Caco-2 (cell line): Measurements from ENCODE around the gene IPP. TPM values are rescaled to one million over a fixed set of nuclear protein-coding genes. Genes with fewer than 3 reads are reported as not detected.

Source experiments
- BruUV-seq: library from RNA; stranded (reverse); fragments of 400-500 nt; replicated peaks from 2 replicates; lab custom pipeline; 2021; lab: Mats Ljungman, UMichigan
- CTCF ChIA-PET: fragments of 300-600 bp; sonication (Branson Sonifier 250); formaldehyde crosslinking; loops from one replicate; lab custom pipeline; 2022; ENCODE audit warnings: antibody characterized with exemption; lab: Charles Lee
- POLR2A ChIA-PET: fragments of 300-600 bp; sonication (Branson Sonifier 250); formaldehyde crosslinking; loops from one replicate; lab custom pipeline; 2022; ENCODE audit warnings: antibody characterized with exemption; lab: Charles Lee
- DNase-seq, 2 experiments: peaks; one replicate each; pipeline versions ENCODE4 v3.0.0 to v3.0.0-alpha.2; 2020 to 2022
- H3K27me3 ChIP-seq: replicated peaks from 2 replicates; pipeline ENCODE4 v1.6.0; 2011; ENCODE audit warnings: low read length; ENCODE audit not compliant: control insufficient read depth, insufficient read depth
- H3K36me3 ChIP-seq: 2 replicates; pipeline ENCODE4 v1.5.1; 2011; ENCODE audit warnings: low read length; ENCODE audit not compliant: control insufficient read depth, insufficient read depth
- H3K4me1 ChIP-seq: fragments of 250-450 bp; sonication (Bioruptor Pico); 2 replicates; pipeline ENCODE4 v1.5.1; 2020; ENCODE audit warnings: mild to moderate bottlenecking
- H3K4me3 ChIP-seq: 2 replicates; pipeline ENCODE4 v1.5.1; 2011; ENCODE audit warnings: low read depth, mild to moderate bottlenecking, control low read depth, low read length
- H3K9me3 ChIP-seq: fragments of 250-450 bp; sonication (Bioruptor Pico); 2 replicates; pipeline ENCODE4 v1.5.1; 2020; ENCODE audit warnings: mild to moderate bottlenecking, moderate library complexity
- H3K27ac Mint-ChIP-seq: one replicate; pipeline ENCODE4 v1.8.0; 2022; ENCODE audit warnings: mixed read lengths; ENCODE audit not compliant: unreplicated experiment
- H3K27me3 Mint-ChIP-seq: one replicate; pipeline ENCODE4 v1.8.0; 2022; ENCODE audit warnings: mixed read lengths; ENCODE audit not compliant: insufficient read depth, unreplicated experiment
- H3K36me3 Mint-ChIP-seq: one replicate; pipeline ENCODE4 v1.8.0; 2022; ENCODE audit warnings: mild to moderate bottlenecking, mixed read lengths; ENCODE audit not compliant: insufficient read depth, unreplicated experiment
- H3K4me1 Mint-ChIP-seq: one replicate; pipeline ENCODE4 v1.8.0; 2022; ENCODE audit warnings: low read depth, mixed read lengths; ENCODE audit not compliant: unreplicated experiment
- H3K4me3 Mint-ChIP-seq: one replicate; pipeline ENCODE4 v1.8.0; 2022; ENCODE audit warnings: mild to moderate bottlenecking, moderate library complexity, mixed read lengths; ENCODE audit not compliant: unreplicated experiment
- H3K9me3 Mint-ChIP-seq: one replicate; pipeline ENCODE4 v1.8.0; 2022; ENCODE audit warnings: mixed read lengths; ENCODE audit not compliant: unreplicated experiment
- intact Hi-C: fragments of 100-400 bp; cut with micrococcal nuclease; formaldehyde crosslinking; loops from one replicate; pipeline ENCODE4 v1.10.0; 2022; ENCODE audit not compliant: unreplicated experiment
- total RNA-seq: library from RNA; stranded (reverse); gene quantifications from 2 replicates; pipeline ENCODE4 v1.2.3, GENCODE V29; 2022
- TF ChIP-seq, protein P1 (sequence below), 2 experiments: fragments of 200-600 bp in 1 of 2; IDR thresholded peaks; 1 replicate in 1 of 2; 2 replicates in 1 of 2; pipeline versions ENCODE4 v1.5.1 to v1.8.0; 2011 to 2022; ENCODE audit warnings: antibody characterized with exemption in 1 of 2, control low read depth in 1 of 2, inconsistent platforms in 1 of 2, low read depth in 1 of 2, low read length in 1 of 2, mild to moderate bottlenecking in 1 of 2, moderate library complexity in 1 of 2; ENCODE audit not compliant: insufficient read depth in 1 of 2, severe bottlenecking in 1 of 2, unreplicated experiment in 1 of 2

IPP gene
- total RNA-seq, 1 experiment from 2014 or later, result 7.6 TPM

DNA sequence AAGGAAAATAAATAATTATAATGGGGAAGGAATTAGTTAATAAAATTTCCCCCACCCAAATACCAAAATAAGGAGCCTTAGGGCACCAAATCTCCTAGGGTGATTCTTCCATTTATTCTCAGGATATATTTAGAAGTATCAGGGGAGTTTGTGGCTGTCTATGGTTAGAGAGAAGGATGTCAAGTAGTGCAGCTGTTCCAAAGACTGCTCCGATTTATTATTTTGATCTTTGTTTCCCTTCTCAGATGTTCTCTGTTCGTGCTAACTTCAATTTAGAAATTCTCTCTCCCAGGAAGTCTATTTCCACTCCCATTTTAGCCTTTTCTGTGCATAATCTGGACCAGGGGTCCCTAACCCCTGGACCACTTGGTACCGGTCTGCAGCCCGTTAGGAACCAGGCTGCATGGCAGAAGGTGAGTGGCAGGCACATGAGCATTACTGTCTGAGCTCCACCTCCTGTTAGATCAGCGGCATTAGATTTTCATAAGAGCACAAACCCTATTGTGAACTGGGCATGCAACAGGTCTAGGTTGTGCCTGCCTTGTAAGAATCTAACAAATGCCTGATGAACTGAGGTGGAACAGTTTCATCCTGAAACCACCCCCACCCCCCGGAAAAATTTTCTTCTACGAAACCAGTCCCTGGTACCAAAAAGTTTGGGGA is 43.6 kb upstream of the IPP start:
- no peaks in the 10 kb centered on the region for H3K36me3 Mint-ChIP-seq
- H3K4me3 Mint-ChIP-seq, result no peak overlapping the region
- H3K36me3 ChIP-seq, result no peaks in the 10 kb centered on the region
- H3K4me3 ChIP-seq, result no peak overlapping the region
- DNase-seq, result no peak
- H3K27me3 Mint-ChIP-seq, result no peaks in the 10 kb centered on the region
- POLR2A ChIA-PET, result interaction anchor here (0.6 kb wide), 1 partner anchor 10 kb away, joined by 4 read pairs; the partner anchor contains the start of gene MAST2
- BruUV-seq, result no TSS peak
- H3K27me3 ChIP-seq, result no peaks in the 10 kb centered on the region
- intact Hi-C loops, result no loop called here
- CTCF ChIA-PET, result no interaction called here
- no peaks in the 10 kb centered on the region for H3K4me1 ChIP-seq
- H3K9me3 ChIP-seq, result no peaks in the 10 kb centered on the region
- H3K27ac Mint-ChIP-seq, result no peak overlapping the region
- H3K4me1 Mint-ChIP-seq, result no peaks in the 10 kb centered on the region
- H3K9me3 Mint-ChIP-seq, result no peaks in the 10 kb centered on the region
- TF ChIP-seq, protein P1, sequence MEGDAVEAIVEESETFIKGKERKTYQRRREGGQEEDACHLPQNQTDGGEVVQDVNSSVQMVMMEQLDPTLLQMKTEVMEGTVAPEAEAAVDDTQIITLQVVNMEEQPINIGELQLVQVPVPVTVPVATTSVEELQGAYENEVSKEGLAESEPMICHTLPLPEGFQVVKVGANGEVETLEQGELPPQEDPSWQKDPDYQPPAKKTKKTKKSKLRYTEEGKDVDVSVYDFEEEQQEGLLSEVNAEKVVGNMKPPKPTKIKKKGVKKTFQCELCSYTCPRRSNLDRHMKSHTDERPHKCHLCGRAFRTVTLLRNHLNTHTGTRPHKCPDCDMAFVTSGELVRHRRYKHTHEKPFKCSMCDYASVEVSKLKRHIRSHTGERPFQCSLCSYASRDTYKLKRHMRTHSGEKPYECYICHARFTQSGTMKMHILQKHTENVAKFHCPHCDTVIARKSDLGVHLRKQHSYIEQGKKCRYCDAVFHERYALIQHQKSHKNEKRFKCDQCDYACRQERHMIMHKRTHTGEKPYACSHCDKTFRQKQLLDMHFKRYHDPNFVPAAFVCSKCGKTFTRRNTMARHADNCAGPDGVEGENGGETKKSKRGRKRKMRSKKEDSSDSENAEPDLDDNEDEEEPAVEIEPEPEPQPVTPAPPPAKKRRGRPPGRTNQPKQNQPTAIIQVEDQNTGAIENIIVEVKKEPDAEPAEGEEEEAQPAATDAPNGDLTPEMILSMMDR (IDR thresholded peaks at IDR 0.05; ENCODE audit: insufficient read depth in 1 of 2, low read depth in 1 of 2, low read length in 1 of 2, severe bottlenecking in 1 of 2, unreplicated experiment in 1 of 2), result no peak

GRCh38 chr1:45792744-45793143 is 42.3 kb upstream of the IPP start:
- no TSS peak for BruUV-seq
- no peak overlapping the region for H3K4me3 ChIP-seq
- Mint-ChIP-seq H3K27ac (no peak overlapping the region), H3K9me3 (no peaks in the 10 kb centered on the region), H3K36me3 (no peaks in the 10 kb centered on the region), H3K4me1 (no peaks in the 10 kb centered on the region), H3K4me3 (no peak overlapping the region), H3K27me3 (no peaks in the 10 kb centered on the region)
- H3K27me3 ChIP-seq, result no peaks in the 10 kb centered on the region
- CTCF ChIA-PET, result no interaction called here
- H3K36me3 ChIP-seq, result no peaks in the 10 kb centered on the region
- TF ChIP-seq, protein P1 (IDR thresholded peaks at IDR 0.05; ENCODE audit: insufficient read depth in 1 of 2, low read depth in 1 of 2, low read length in 1 of 2, severe bottlenecking in 1 of 2, unreplicated experiment in 1 of 2), result no peak
- H3K4me1 ChIP-seq, result no peaks in the 10 kb centered on the region
- POLR2A ChIA-PET, result no interaction called here
- intact Hi-C loops, result no loop called here
- no peaks in the 10 kb centered on the region for H3K9me3 ChIP-seq
- no peak for DNase-seq

DNA sequence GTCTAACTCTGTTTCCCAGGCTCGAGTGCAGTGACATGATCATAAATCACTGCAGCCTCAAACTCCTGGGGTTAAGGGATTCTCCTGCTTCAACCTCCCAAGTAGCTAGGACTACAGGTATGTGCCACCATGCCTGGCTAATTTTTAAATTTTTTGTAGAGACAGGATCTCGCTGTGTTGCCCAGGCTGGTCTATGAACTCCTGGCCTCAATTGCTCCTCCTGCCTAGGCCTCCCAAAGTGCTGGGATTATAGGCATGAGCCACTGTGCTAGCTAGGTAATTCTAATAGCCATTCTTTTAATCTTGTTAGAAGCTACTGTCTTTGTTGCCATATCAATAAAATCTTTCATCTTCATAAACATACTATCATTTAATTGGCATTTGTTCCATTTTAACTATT is 39.1 kb upstream of the IPP start:
- CTCF ChIA-PET, result no interaction called here
- no peaks in the 10 kb centered on the region for H3K9me3 ChIP-seq
- POLR2A ChIA-PET, result no interaction called here
- no peak for DNase-seq
- no peak overlapping the region for H3K4me3 Mint-ChIP-seq
- H3K27me3 ChIP-seq, result no peaks in the 10 kb centered on the region
- H3K36me3 ChIP-seq, result no peaks in the 10 kb centered on the region
- TF ChIP-seq, protein P1 (IDR thresholded peaks at IDR 0.05; ENCODE audit: insufficient read depth in 1 of 2, low read depth in 1 of 2, low read length in 1 of 2, severe bottlenecking in 1 of 2, unreplicated experiment in 1 of 2), result no peak
- intact Hi-C loops, result no loop called here
- H3K27me3 Mint-ChIP-seq, result no peaks in the 10 kb centered on the region
- H3K36me3 Mint-ChIP-seq, result no peaks in the 10 kb centered on the region
- no TSS peak for BruUV-seq
- no peak overlapping the region for H3K27ac Mint-ChIP-seq
- H3K4me1 ChIP-seq, result no peaks in the 10 kb centered on the region
- no peak overlapping the region for H3K4me3 ChIP-seq
- H3K4me1 Mint-ChIP-seq, result no peaks in the 10 kb centered on the region
- H3K9me3 Mint-ChIP-seq, result no peaks in the 10 kb centered on the region
